Inflammatory macrophage treated with lipopolysaccharide for 4 hours (primary cell): ENCODE measurements around the gene MB.
"Not testable (repeated sequence)": the region's sequence is repeated elsewhere in the genome, so short reads cannot be mapped to it uniquely, and the experiment has no call there.

Experiments used
- DNase-seq: peaks from one replicate; pipeline ENCODE4 v3.0.0-alpha.2; 2020

Gene MB

DNA sequence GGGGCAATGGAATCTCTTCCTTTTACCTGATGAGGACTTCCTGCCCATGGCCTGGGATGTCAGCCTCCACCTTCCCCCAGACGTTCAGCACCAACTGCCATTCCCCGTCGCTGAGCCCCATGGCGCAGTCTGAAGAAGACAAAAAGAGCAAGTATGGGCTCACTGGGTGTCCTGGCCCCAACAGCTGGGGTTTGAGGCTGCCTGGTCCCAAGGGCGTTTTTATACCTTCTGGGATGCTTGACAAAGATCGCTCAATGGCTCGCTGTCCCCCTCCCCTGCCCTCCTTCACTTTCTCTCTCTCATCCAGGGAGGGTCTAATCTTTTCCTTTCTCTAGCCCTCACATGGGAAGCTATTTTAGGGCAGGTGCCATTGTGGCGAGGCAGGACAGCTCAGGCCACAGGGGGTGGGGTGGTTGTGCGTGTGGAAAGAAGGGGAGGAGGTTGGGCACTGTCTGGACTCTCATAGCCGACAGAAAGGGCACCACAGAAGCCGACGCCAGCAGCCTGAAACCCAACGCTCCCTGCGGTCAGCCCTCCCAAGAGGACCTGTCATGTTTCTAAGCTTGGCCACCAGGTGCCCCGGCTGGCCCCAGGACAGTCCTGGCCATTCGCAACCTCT, at the start of gene MB:
MB (minus strand) TSS at position 193 of the 619 bp plus-strand sequence; CDS start at position 121, 72 bp downstream.
- no peak for DNase-seq

GRCh38 chr22:35666699-35667098, 49.6 kb upstream of the MB start:
- not testable (repeated sequence) for DNase-seq

DNA sequence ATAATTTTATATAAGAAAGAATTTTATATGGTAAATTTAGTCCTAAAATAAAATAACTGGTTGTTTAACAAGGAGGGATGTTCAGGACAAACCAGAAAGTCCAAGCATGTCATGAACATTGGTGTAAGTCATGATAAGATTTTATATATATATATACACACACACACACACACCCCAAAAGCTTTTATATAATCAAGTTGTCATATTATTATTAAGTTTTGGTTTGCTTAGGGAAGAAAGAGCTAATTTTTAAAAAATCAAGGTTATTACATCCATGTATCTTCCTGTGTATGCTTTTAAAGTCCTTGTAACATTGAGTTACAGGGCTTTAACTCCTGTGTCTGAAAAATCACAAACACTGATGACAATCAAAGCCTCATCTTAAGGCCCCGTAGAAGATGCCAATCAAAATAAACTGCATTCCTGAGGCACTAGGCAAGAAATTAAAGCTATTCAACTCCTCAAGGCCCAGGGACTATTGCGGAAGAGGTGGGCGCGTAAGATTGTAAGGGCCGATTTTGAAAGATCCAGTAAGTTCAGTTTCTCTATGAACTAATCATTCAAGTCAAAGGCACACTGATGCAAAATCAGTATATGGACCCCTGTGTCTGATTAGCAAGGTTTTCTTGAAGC, 47.9 kb upstream of the MB start:
- DNase-seq: no peak

- peak; percentile 69 for DNase-seq
These were observed 46.2 kb upstream of the MB start for GRCh38 chr22:35663371-35663770.

DNA sequence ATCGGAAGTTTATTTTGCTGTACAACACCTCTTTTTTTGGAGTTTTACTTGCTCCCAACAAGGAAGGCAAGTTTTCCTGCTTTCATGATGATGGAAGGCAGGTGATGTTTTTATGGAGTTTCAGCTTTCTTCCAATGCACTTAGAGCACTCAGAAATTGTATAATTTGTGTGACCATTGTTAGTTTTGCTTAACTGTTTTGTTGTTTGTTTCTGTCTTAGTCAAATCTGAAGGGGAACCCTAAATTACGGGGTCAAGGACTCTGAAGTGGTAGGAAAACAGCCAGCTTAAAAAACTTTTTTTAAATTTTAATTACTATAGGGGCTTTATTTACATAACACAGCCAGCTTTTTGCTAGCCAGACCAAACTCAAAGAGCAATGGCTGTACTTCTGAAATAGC, 45.8 kb upstream of the MB start:
- DNase-seq: no peak

DNA sequence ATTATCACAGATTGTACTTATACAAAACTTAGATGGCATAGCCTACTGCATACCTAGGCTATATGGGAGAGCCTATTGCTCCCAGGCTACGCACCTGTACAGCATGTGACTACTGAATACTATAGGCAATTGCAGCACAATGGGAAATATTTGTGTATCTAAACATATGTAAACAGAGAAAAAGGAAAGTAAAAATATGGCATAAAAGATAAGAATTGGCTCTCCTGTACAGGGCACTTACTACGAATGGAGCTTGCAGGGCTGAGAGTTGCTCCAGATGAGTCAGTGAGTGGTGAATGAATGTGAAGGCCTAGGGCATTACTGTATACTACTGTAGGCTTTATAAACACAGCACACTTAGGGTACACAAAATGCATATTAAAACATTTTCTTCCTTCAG, 44.3 kb upstream of the MB start:
- DNase-seq: no peak

DNA sequence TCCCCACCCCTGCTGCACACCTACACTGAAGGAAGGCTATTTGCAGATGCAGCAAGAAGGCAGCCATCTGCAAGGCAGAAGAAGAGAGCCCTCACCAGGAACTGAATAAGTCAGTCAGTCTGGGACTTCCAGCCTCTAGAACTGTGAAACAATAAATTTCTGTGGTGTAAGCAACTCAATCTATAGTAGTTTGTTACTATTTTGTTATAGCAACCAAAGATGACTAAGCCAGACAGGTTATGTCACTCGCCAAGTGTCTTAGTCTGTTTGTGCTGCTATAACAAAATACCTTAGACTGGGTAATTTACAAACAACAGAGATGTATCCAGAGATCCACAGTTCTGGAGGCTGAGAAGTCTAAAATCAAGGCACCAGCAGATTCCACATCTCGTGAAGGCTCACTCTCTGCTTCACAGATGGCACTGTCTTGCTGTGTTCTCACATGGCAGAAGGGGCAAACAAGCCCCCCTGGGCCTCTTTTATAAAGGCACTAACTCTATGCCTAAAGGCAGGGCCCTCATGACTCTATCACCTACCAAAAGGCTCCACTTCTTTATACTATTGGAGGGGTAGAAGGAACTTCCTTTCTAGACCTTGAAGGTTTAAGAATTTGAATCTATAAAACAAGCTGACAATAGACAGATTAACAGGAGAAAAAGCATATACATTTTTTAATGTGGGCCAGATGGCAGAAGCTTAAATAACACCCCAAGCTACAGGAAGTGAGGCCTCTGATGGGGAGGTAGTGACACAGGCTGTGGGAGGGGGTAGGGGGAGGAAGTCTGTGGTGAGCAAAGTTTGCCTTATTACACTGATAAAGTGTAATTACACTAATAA, 43.4 kb upstream of the MB start:
- peak; percentile 54 for DNase-seq

- no peak for DNase-seq
These were observed 40.6 kb upstream of the MB start for GRCh38 chr22:35657571-35658312.

DNA sequence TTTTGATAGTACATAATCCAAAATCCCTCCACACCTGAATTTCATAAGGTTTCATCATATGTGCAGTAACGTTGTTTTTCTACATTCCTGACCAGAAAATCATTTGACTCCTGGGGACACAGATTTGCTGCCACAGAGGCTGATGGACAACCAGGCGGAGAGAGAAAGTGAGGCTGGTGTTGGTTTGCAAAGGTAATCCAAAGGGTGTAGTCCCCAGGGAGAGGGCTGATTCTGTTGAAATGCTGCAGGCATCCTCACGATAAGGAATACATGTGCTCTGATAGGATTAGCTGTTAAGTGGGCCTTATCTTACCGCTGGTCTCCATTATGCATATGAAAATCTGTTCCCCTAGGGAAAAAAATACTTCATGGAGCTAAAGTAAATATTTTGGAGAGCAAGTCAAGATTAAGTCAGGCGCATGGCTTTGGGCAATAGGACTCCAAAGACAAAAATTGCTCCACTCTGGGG, 39.2 kb upstream of the MB start:
- no peak for DNase-seq

DNA sequence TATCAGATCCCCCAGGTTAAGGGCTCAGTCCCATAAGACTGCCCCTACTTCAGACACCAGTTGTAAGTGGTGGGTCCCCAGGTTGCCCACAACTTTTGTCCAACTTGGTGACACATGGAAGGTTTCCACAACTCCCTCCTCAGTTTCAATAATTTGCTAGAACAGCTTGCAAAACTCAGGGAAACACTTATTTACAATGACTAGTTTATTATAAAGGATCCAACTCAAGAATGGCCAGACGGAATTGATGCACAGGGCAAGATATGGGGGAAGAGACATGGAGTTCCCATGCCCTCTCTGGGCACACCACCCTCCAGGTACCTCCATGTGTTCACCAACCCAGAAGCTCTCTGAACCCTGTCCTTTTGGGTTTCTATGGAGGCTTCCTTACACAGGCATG, 36.7 kb upstream of the MB start:
- DNase-seq: no peak

- no peak for DNase-seq
These were observed 34.0 kb upstream of the MB start for GRCh38 chr22:35651085-35651484.

- DNase-seq: no peak
These were observed 32.6 kb upstream of the MB start for GRCh38 chr22:35649636-35650250.

DNA sequence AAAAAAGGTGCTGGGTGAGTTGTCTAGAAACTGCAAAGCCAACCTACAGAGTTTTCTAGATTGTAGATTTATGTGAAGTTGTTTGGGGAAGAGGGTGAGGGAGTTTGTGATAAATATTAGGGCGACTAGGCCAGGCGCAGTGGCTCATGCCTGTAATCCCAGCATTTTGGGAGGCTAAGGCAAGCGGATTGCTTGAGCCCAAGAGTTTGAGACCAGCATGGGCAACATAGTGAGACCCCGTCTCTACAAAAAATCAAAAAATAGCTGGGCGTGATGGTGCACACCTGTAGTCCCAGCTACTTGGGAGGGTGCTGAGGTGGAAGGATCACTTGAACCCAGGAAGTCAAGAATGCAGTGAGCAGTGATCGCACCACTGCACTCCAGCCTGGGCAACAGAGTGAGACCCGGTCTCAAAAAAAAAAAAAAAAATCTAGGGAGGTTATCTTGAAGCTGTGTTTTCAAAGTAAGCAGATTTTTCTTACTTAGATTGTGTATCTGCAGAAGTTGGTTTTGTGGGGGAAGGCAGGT, 32.0 kb upstream of the MB start:
- DNase-seq: no peak

- peak; percentile 97 for DNase-seq
These were observed 31.2 kb upstream of the MB start, which contains the start of gene APOL6 for GRCh38 chr22:35648066-35649025. Gene APOL6 (plus strand): TSS chr22:35648446. CDS start chr22:35656426, 7,980 bp downstream.

- no peak for DNase-seq
These were observed 28.5 kb upstream of the MB start for GRCh38 chr22:35645646-35646045.

- no peak for DNase-seq
These were observed 26.9 kb upstream of the MB start for GRCh38 chr22:35643991-35644390.

- DNase-seq: no peak
These were observed 25.2 kb upstream of the MB start for GRCh38 chr22:35642305-35642741.

- DNase-seq: no peak
These were observed 24.5 kb upstream of the MB start for GRCh38 chr22:35641494-35642120.

DNA sequence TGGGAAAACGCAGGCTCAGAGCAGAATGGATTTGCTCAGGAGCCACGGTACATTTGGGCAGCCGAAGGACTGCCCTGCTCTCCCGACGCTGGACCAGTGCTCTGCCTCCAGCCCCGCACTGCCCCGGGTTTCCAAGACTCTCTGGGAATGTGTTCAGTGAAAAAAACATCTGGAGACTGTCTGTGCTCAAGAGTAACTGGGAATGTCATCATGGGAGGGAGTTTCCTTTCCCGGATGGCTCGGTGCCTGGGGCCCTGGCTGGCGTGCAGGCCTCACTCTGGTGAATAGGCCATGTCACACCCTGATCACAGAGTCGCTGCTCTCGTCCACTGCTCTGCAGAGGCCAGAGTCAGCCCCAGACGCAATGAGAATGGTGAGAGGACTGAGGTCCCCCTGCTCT, 21.3 kb upstream of the MB start:
- DNase-seq: no peak

GRCh38 chr22:35638001-35638400, 20.9 kb upstream of the MB start:
- DNase-seq: no peak

DNA sequence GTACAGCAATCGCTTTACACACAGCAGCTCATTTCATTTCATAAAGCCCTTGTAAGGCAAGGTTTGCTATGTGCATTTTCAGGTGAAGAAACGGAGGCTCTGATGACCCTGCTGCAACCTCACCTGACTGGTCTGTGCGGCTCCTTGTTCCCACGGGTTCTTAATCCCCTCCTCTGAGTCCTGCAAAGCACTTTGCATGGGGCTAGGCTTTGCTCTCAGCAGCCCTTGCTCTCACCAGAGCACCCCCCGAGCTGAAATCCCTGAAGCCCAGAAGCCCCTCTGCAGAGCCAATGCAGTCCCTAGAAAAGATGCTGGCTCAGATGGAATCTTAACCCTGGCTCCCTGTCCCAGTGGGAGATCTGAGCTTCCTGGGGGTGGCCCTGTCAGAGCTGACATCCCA, 20.1 kb upstream of the MB start:
- DNase-seq: no peak
